SHP77 treated with DMSO at 0.1 percent for 48 hours (cell line): ENCODE measurements around the gene ARG2.

Experiments
- DNase-seq: peaks from one replicate; lab custom pipeline; 2025; lab: John Stamatoyannopoulos, UW

The ARG2 gene

GRCh38 chr14:67619446-67620216, at the start of gene ARG2:
Gene ARG2, plus strand, starts transcription at chr14:67619920. Its CDS starts 58 bp downstream, at chr14:67619978.
- peak; percentile 91 for DNase-seq

DNA sequence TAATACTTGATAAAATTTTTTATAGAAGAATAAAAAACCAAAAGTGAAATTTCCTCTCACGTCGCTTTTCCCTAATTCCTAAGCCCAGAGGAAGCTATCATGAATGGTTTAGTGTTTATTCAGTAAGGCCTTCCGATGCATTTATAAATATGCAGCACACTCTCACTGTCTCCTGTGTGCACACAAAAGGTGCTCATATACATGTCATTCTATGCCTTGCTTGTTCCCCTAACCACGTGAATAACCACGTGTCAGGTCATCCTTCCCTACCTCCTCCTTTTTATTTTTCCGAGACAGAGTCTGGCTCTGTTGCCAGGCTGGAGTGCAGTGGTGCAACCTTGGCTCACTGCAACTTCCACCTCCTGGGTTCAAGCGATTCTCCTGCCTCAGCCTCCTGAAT, 49.3 kb upstream of the ARG2 start:
- DNase-seq = no peak

DNA sequence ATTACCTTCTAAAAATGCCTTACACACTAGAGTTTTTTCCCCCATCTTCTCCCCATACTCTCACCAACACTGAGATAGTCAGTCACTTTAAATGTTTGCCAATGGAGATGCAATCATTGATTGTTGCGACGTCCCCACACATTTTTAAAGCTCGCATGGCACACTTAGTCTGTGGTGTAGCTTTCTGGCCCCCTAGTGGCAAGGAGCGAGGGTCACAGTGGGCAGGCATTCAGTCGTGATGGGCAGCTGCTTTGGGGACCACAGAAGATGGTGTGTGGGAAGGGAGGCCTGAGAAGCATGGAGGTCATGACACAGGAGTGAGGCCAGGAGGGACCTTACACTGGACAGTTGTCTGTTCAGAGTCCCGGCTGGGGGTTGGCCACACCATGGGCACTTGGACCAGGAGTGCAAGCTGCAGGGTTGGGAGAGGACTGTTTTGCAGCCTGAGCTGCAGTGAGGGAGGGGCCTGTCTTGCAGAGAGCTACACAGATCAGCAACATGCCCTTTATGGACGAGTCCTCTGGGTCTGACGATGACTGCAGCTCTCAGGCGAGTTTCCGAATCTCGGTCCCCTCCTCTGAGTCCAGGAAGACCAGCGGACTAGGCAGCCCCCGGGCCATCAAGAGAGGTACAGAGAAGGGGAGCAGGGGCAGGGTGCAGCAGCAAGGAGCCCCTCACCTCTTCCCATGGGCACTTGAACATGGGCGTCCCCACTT, 48.3 kb upstream of the ARG2 start:
- peak; percentile 6 for DNase-seq

- DNase-seq = no peak
Observed at GRCh38 chr14:67571991-67572323, 47.8 kb upstream of the ARG2 start.

- DNase-seq = no peak
Observed at GRCh38 chr14:67572608-67573007, 47.1 kb upstream of the ARG2 start.

- DNase-seq = no peak
Observed at GRCh38 chr14:67573228-67574010, 46.3 kb upstream of the ARG2 start.

DNA sequence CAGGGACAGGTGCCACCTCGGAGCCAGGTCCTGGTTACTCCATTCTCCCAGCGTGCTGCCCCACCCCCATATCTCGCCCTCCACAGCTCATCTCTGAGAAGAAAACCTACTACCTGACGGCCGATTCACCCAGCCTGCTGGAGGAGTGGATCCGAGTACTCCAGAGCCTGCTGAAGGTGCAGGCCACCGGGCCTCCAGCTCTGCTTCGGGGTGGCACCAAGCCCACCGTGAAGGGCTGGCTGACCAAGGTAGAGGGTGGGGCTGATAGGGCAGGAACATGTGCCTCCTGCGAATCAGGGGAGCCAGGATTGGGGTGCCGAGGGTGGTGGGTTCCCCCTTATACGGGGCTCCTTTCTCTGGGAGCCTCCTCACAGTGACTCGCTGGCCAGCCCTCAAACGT, 45.6 kb upstream of the ARG2 start:
- no peak for DNase-seq

DNA sequence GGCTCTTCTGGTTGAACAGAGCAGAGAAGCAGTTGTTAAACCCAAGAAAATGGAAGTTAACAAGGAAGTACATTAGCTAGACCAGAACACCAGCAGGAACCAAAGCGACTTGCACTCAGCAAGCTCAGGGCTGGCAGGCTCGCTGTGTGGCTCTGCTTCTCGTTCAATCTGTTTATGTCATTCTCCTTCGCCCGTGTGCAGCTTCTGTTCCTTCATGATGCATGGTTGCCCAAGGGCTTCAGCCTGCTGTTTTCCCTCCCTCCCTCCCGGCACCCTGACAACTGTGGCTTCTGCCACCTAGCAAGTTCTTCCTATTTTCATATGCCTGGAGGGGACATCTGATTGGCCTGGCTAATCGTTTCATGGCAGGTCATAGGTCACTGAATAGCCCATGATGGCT, 44.9 kb upstream of the ARG2 start:
- no peak for DNase-seq

DNA sequence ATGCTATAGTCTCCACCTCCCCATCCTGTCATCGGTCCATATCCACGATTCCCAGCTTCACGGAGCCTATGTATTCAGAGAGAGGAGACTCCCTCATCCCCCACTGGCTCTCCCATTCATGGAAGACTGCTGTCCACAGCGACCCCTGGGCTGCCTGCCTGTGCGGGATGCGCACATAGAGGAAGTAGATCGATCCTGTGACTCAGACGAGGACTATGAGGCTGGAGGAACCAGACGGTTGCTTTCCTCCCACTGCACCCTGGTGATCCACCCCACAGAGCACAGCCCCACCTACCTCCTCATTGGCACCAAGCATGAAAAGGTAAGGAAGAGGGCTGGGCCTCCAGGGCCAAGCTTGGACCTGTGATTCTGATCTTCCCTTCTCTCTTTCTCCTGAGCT, 44.0 kb upstream of the ARG2 start:
- DNase-seq = no peak

- no peak for DNase-seq
Observed at GRCh38 chr14:67576216-67576955, 43.3 kb upstream of the ARG2 start.

DNA sequence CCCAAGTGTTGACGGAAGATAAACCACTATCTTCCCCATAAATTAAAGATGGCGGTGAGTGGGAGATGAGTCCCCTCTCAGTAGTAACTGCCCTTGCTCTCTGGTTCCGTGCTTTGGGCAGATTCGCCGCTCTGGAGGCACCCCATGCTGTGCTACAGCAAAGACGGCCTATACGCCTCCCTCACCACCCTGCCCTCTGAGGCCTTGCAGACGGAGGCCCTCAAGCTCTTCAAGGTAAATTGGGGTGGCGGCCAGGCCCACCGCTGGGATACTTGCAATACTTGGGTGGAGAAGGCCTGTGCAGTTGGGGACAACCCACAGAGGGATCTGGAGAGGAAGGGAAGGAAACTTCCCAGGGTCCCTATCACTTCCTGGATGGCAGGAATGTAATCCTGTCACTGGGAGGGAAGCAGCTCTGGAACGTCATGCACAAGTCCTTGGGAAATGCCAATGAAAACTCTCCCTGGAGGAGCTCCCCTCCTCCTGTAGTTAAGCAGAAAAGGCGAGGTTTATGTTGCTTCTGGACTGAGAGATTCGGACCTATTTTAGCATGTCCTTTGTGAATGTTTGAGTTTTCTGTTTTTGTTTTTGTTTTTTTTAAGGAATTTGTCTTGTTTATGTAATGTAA, 42.4 kb upstream of the ARG2 start:
- no peak for DNase-seq

DNA sequence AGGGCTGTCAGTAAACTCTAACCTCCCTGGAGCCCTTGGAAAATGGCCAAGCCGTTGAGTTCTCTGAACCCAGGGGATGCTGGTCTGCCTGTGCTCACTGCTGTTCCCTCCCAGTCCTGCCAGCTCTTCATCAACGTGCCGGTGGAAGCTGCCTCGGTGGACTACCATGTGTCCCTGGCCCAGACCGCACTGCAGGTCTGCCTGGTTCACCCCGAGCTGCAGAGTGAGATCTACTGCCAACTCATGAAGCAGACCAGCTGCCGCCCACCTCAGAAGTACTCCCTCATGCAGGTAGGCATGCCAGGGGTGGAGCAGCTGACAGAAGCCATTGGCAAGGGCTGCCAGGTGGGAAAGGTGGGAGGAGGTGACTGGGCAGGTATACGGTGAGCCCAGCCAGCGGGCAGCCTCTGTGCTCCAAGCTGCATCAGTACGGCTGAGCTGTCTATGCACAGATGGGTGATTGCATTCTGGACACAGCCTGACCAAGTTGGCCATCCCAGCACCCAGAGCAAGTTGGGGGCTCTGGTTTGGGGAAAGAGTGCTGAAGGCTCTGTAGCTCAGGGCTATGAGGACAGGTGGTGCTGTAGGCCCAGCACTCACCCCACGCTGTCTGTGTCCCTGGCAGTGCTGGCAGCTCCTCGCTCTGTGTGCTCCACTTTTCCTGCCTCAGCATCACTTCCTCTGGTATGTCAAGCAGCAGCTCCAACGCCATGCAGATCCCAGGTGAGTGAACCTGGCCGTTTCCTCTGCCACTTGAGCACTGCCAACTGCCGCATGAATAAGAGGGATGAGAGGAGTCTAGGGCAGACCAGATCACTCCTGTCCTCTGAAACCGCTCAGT, 41.6 kb upstream of the ARG2 start:
- DNase-seq = no peak

- DNase-seq = no peak
Observed at GRCh38 chr14:67579040-67579439, 40.7 kb upstream of the ARG2 start.

DNA sequence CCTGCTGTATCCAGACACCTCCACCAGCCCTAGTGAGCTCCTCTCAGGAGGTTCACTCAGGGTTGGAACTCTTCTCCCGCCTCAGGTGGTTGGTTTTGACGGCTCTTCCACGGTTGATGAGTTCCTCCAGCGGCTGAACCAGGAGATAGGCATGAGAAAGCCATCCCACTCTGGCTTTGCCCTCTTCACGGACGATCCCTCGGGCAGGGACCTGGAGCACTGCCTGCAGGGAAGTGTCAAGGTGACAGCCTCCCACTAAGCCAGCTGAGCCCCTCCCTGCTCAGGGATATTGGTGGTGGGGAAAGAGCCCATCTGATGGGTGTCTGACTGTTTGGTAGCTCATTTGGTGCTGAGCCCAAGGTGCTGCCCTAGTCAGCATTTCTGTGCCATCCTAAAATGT, 40.1 kb upstream of the ARG2 start:
- no peak for DNase-seq

DNA sequence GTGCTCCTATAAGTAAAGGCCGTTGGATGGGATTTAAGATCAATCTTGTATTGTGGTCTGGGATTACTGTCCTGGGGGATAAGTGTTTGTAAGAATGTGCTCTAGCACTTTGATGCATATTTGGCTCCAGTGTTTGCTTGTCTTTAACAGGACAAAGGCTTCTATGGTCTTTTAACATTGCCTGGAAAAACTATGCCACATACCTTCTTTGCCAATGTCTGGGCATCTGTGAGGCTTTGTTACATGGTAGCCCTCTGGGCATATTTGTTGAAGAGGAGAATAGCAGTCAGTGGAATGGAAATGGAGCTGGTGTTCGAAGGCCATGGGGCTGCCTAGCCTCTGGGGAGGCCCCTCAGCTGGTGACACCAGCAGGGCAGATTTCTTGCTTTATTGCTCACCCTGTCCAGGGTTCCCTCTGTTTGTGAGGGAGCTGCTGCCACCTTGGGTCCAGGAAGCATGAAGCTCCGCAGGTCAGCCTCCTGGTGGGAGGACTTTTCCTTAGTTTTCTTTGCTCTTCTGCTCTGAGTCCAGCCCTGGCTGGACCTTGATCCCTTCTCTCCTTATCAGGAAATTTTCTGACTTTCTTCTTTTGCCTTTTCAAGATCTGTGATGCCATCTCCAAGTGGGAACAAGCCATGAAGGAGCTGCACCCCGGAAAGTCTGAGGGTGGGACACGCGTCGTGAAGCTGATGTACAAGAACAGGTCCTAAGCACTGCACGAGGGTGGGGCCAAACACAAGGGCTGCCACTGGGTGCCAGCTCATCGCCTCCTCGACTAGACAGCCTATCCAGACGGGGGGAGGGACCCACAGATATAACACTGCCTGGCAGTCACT, 39.2 kb upstream of the ARG2 start:
- no peak for DNase-seq

- DNase-seq = no peak
Observed at GRCh38 chr14:67581643-67582042, 38.1 kb upstream of the ARG2 start.

GRCh38 chr14:67582061-67582460, 37.7 kb upstream of the ARG2 start:
- DNase-seq = no peak

DNA sequence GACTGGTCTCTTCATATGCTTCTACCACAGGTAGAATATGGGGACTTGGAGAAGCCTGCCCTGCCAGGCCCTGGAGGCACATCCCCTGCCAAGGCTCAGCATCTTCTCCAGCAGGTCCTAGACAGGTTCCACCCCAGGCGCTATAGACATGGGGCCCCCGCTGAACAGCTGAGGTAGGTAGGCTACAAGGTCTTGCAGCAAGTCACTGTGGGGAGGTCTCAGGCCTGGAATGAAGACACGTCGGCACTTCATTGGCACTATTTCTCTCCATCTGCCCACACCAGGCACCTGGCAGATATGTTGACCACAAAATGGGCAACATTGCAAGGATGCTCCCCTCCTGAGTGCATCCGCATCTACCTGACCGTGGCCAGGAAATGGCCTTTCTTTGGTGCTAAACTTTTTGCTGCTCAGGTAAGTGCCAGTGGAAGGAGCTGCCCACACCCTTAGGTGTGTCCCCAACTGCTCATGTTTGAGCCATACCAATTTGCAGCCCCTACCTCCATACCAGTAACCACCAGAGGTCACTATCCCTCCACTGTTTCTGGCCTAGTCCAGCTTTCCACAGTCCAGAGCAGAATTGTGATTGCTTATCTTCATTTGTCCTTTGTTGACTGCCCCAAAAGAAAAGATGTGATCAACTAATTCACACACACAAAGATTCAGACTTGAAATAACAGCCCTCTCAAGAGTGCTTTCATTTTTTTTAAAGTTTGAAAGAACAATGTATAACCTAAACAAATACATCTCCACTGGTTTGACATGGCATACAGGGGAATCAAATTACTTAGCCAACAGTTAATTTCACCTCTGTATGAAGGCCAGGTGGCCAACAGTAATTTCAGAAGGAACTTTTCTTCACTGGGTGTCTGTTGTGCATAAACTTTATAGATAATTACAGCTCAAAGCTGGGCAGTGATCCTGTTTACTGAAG, 35.7 kb upstream of the ARG2 start:
- peak; percentile 4 for DNase-seq

DNA sequence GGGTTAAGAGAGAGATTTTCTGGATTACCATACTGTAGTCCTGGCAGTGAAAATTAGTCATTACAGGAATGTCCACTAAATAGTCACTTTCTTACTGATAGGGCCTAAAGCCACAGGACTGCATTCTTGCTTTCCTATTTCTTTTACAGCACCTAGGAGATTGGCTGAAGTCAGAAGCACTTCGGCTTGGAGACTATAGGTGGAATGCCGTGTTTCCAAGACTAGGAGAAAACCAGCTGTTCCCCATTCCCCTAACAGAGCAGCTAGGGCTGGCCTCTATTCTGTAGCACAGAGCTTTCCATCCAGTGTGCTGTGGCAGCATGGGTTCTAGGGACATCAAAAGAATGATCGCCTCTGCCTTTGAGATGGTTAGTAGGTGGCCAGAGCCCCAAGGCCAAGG, 34.7 kb upstream of the ARG2 start:
- no peak for DNase-seq
